Measurements from ENCODE around the gene STT3B. TPM values are rescaled to one million over a fixed set of nuclear protein-coding genes. Genes with fewer than 3 reads are reported as not detected.

STT3B gene
- total and polyA plus RNA-seq, 10 donors: 28.4 to 128 (median 86.6) TPM

GRCh38 chr3:31530960-31531335 is 1.8 kb upstream of the STT3B start:
- H3K9me3 ChIP-seq: no peaks in the 10 kb centered on the region
- H3K4me1 ChIP-seq: peaks cover 15 to 40% (median 35%) of the 10 kb centered on the region in 6 donors
- H3K4me3 ChIP-seq: peak overlapping the region; percentile 86 to 95 (median 90)
- DNase-seq: no peak
- H3K27me3 ChIP-seq (replicated peaks in 1 of 7): no peaks in the 10 kb centered on the region
- H3K27ac ChIP-seq: peak overlapping the region; percentile 95 to 100 (median 98)
- intact Hi-C loops (cut with DNase I; ENCODE audit: low total_unique reads): no loop called here
- no peaks in the 10 kb centered on the region for H3K36me3 ChIP-seq
- TF ChIP-seq CTCF (IDR thresholded peaks at IDR 0.05 in 8 of 11, conservative IDR thresholded peaks at IDR 0.05 in 3 of 11) (no peak), POLR2A (IDR thresholded peaks at IDR 0.05) (no peak), POLR2AphosphoS5 (IDR thresholded peaks at IDR 0.05) (no peak)
- WGBS, 5 donors: 17 to 30% (median 20%) methylated on average over 4 of the region's 4 CpGs

GRCh38 chr3:31531452-31531991 is 1.2 kb upstream of the STT3B start:
- no peaks in the 10 kb centered on the region for H3K27me3 ChIP-seq (replicated peaks in 1 of 7)
- peaks cover 21 to 45% (median 40%) of the 10 kb centered on the region in 6 donors for H3K4me1 ChIP-seq
- intact Hi-C loops (cut with DNase I; ENCODE audit: low total_unique reads): no loop called here
- no peaks in the 10 kb centered on the region for H3K36me3 ChIP-seq
- 1 to 3% (median 2%) methylated on average over 30 to 31 of the region's 31 CpGs for WGBS, 5 donors
- H3K4me3 ChIP-seq: peak overlapping the region; percentile 86 to 95 (median 90)
- peak overlapping the region; percentile 95 to 100 (median 98) for H3K27ac ChIP-seq
- no peak for TF ChIP-seq POLR2AphosphoS5 (IDR thresholded peaks at IDR 0.05)
- TF ChIP-seq CTCF (IDR thresholded peaks at IDR 0.05 in 8 of 11, conservative IDR thresholded peaks at IDR 0.05 in 3 of 11): peak in 3 of 11 experiments; percentile 12 to 34 (median 26)
- TF ChIP-seq POLR2A (IDR thresholded peaks at IDR 0.05): no peak
- no peak for DNase-seq
- H3K9me3 ChIP-seq: no peaks in the 10 kb centered on the region

GRCh38 chr3:31531992-31532586 is 636 bp upstream of the STT3B start:
- intact Hi-C loops (cut with DNase I; ENCODE audit: low total_unique reads): no loop called here
- peak overlapping the region; percentile 95 to 100 (median 98) for H3K27ac ChIP-seq
- peak; percentile 99 for TF ChIP-seq POLR2AphosphoS5 (IDR thresholded peaks at IDR 0.05)
- TF ChIP-seq CTCF (IDR thresholded peaks at IDR 0.05 in 8 of 11, conservative IDR thresholded peaks at IDR 0.05 in 3 of 11): peak in 5 of 11 experiments; percentile 10 to 58 (median 43)
- peak; percentile 74 to 88 (median 79) for TF ChIP-seq POLR2A (IDR thresholded peaks at IDR 0.05)
- peak; percentile 100 for DNase-seq
- H3K27me3 ChIP-seq (replicated peaks in 1 of 7): no peaks in the 10 kb centered on the region
- H3K36me3 ChIP-seq: no peaks in the 10 kb centered on the region
- peak overlapping the region; percentile 86 to 95 (median 90) for H3K4me3 ChIP-seq
- peaks cover 26 to 51% (median 46%) of the 10 kb centered on the region in 6 donors for H3K4me1 ChIP-seq
- 0 to 1% (median 0%) methylated on average over 27 to 73 of the region's 73 CpGs for WGBS, 5 donors
- no peaks in the 10 kb centered on the region for H3K9me3 ChIP-seq

Measured in spleen (tissue), 11 donors.